ENCODE measurements around the gene ACP1. TPM values are rescaled to one million over a fixed set of nuclear protein-coding genes. Genes with fewer than 3 reads are reported as not detected.
"Not testable (repeated sequence)": the region's sequence is repeated elsewhere in the genome, so short reads cannot be mapped to it uniquely, and the experiment has no call there.

ACP1 gene
- total and polyA plus RNA-seq, 2 of the 8 experiments (the other 6 are each of a cell fraction or from before 2014, with no cell fraction given), result 115 to 155 TPM

GRCh38 chr2:315925-316324 lies 51.2 kb downstream of the ACP1 start:
- H2BK5ac ChIP-seq (ENCODE audit: low read depth, low read length); H3K23ac ChIP-seq (ENCODE audit: insufficient read length); H2AFZ ChIP-seq (ENCODE audit: low read length); H3K4me2 ChIP-seq (ENCODE audit: insufficient read depth in 1 of 2, low read depth in 2 of 2, low read length in 2 of 2); H3K14ac ChIP-seq (ENCODE audit: insufficient read length); FAIRE-seq; H3K27me3 ChIP-seq (replicated peaks in 1 of 4; ENCODE audit: control insufficient read depth in 3 of 4, extremely low read depth in 1 of 4, insufficient read depth in 3 of 4, low read length in 3 of 4); H3K27ac ChIP-seq (ENCODE audit: low read depth, low read length); H3K4me3 ChIP-seq (ENCODE audit: extremely low read depth in 1 of 4, insufficient read depth in 2 of 4, low read depth in 3 of 4, low read length in 4 of 4); DNase-seq (ENCODE audit: low read depth in 1 of 2, low spot score in 2 of 2); H2BK15ac ChIP-seq (ENCODE audit: low read length); H2BK120ac ChIP-seq (replicated peaks; ENCODE audit: low read depth, low read length); H3K56ac ChIP-seq (replicated peaks; ENCODE audit: insufficient read length, low read depth, low read length); H3K79me2 ChIP-seq (ENCODE audit: control insufficient read depth in 1 of 2, insufficient read depth in 2 of 2, low read length in 2 of 2); H2BK20ac ChIP-seq (ENCODE audit: low read length); H3K4ac ChIP-seq (replicated peaks; ENCODE audit: insufficient read length, low read depth, low read length); H2AK5ac ChIP-seq (ENCODE audit: low read depth, low read length); H3K9ac ChIP-seq (replicated peaks in 1 of 4; ENCODE audit: extremely low read depth in 1 of 4, low read depth in 3 of 4, low read length in 3 of 4); H3K18ac ChIP-seq (ENCODE audit: extremely low read depth, low read length); H3K79me1 ChIP-seq (ENCODE audit: low read depth, low read length); H4K20me1 ChIP-seq (replicated peaks in 1 of 2; ENCODE audit: control insufficient read depth in 1 of 2, insufficient read depth in 2 of 2, low read length in 2 of 2); H2BK12ac ChIP-seq (ENCODE audit: low read depth, low read length); H3K4me1 ChIP-seq (replicated peaks in 1 of 4; ENCODE audit: control insufficient read depth in 3 of 4, insufficient read depth in 4 of 4, low read length in 3 of 4); H4K8ac ChIP-seq (ENCODE audit: extremely low read depth, insufficient read depth, low read length); POLR2A ChIA-PET (ENCODE audit: partially characterized antibody); H4K5ac ChIP-seq (ENCODE audit: insufficient read length, low read depth, low read length); H4K91ac ChIP-seq (replicated peaks; ENCODE audit: insufficient read length, low read length); H3K23me2 ChIP-seq (ENCODE audit: low read depth, low read length); H3K9me3 ChIP-seq (ENCODE audit: insufficient read depth in 2 of 2, low read depth in 1 of 2, low read length in 1 of 2); H3K36me3 ChIP-seq (ENCODE audit: control insufficient read depth in 2 of 4, insufficient read depth in 4 of 4, low read length in 3 of 4): not testable (repeated sequence)
- CTCF ChIA-PET (ENCODE audit: partially characterized antibody), result interaction anchor here (1.3 to 2.7 kb wide), 2 partner anchors 14 to 16 kb away, joined by 4 to 12 read pairs; no protein-coding TSS in a partner anchor
- WGBS, 2 experiments (ENCODE audit: extremely low coverage in 1 of 2, insufficient coverage in 1 of 2, insufficient read length in 1 of 2, insufficient replicate concordance in 2 of 2, low coverage in 1 of 2, low lambda C conversion rate in 2 of 2, missing lambda C conversion rate in 1 of 2), result 94% methylated on average over 6 of the region's 6 CpGs; no CpG with 5 or more reads in 1 of the 2 experiments

All from H1 (cell line).